Upper lobe of left lung (tissue), 6 donors: Measurements from ENCODE around the gene IGSF21. TPM values are rescaled to one million over a fixed set of nuclear protein-coding genes. Genes with fewer than 3 reads are reported as not detected.
A peak's percentile ranks its signal among the peaks of the same experiment; 100 is the strongest.

Experiments
- ATAC-seq, 2 donors: fragments of 200-7000 bp; cut with Tn5 transposase; one replicate each; pipeline ENCODE4 v1.9.1; 2022; ENCODE audit warnings: mild to moderate bottlenecking in 2 of 2, moderate library complexity in 2 of 2; ENCODE audit not compliant: low FRiP score in 2 of 2
- DNase-seq, 2 donors: peaks; one replicate each; pipeline ENCODE4 v3.0.0-alpha.2; 2019 to 2020
- H3K27ac ChIP-seq, 4 donors: fragments of 200-600 bp; sonication (generic); one replicate each; pipeline ENCODE4 v1.5.1; 2016 to 2019
- H3K27me3 ChIP-seq, 4 donors: fragments of 200-600 bp; sonication (generic); one replicate each; pipeline ENCODE4 v1.5.1; 2017 to 2019
- H3K36me3 ChIP-seq, 4 donors: fragments of 200-600 bp; sonication (generic); one replicate each; pipeline ENCODE4 v1.5.1; 2016 to 2019
- H3K4me1 ChIP-seq, 4 donors: fragments of 200-600 bp; sonication (generic); one replicate each; pipeline ENCODE4 v1.5.1; 2018 to 2019
- H3K4me3 ChIP-seq, 4 donors: fragments of 200-600 bp; sonication (generic); one replicate each; pipeline ENCODE4 v1.5.1; 2017 to 2019; ENCODE audit warnings: mild to moderate bottlenecking in 2 of 4, moderate library complexity in 1 of 4
- H3K9me3 ChIP-seq, 4 donors: fragments of 200-600 bp; sonication (generic); one replicate each; pipeline ENCODE4 v1.5.1; 2018 to 2019
- CTCF ChIP-seq, 6 experiments: fragments of 450-650 bp in 4 of 6; fragments of 200-600 bp in 2 of 6; sonication (generic) in 2 of 6; IDR thresholded peaks; one replicate each; pipeline ENCODE4 v1.5.1; 2016 to 2019; ENCODE audit warnings: antibody characterized with exemption in 6 of 6
- EP300 ChIP-seq, 4 donors: sonication (generic); formaldehyde crosslinking; IDR thresholded peaks; one replicate each; pipeline ENCODE4 v1.5.1; 2017; ENCODE audit warnings: antibody characterized with exemption in 4 of 4, control low read depth in 2 of 4
- POLR2A ChIP-seq, 4 donors: fragments of 450-650 bp; IDR thresholded peaks; one replicate each; pipeline ENCODE4 v1.5.1; 2016 to 2017; ENCODE audit warnings: antibody characterized with exemption in 4 of 4, mild to moderate bottlenecking in 2 of 4
- POLR2AphosphoS5 ChIP-seq, 2 donors: sonication (generic); formaldehyde crosslinking; IDR thresholded peaks; one replicate each; pipeline ENCODE4 v1.5.1; 2017; ENCODE audit warnings: antibody characterized with exemption in 2 of 2
- WGBS, 2 donors: methylation state at CpG; one replicate each; pipeline ENCODE4 v1.1.5; 2017 to 2018; 5-methylcytosine and 5-hydroxymethylcytosine counted together
- total RNA-seq, 6 donors: library from RNA; depleted of rRNA in 4 of 6; stranded (reverse); fragments of >200 nt in 4 of 6; gene quantifications; one replicate each; pipeline versions ENCODE4 v1.1.0 to v1.2.1, GENCODE V29; 2016 to 2021
- donor health status: DM: no; HTN: no; CAD: no; lungs with moderate emphysema.
- donor health status: DM: no; HTN: yes; CAD: no; lungs with severe emphysema.

IGSF21 gene
- total RNA-seq, 6 donors from 2014 or later: 1.1 to 2.9 (median 2.0) TPM; not detected in 1

GRCh38 chr1:18299441-18300338 lies 192.1 kb downstream of the IGSF21 start:
- Histone ChIP-seq H3K4me1 (no peaks in the 10 kb centered on the region), H3K36me3 (no peaks in the 10 kb centered on the region), H3K9me3 (no peaks in the 10 kb centered on the region), H3K27ac (no peak overlapping the region), H3K4me3 (no peak overlapping the region), H3K27me3 (peaks cover 0 to 3% (median 0%) of the 10 kb centered on the region in 4 donors)
- ATAC-seq (peak in 1 of 2 donors; percentile 59), DNase-seq (no peak)
- 52 to 61% methylated on average over 7 of the region's 7 CpGs for WGBS, 2 donors
- TF ChIP-seq CTCF (IDR thresholded peaks at IDR 0.05) (peak; percentile 26 to 75 (median 57)), POLR2AphosphoS5 (IDR thresholded peaks at IDR 0.05) (no peak)

DNA sequence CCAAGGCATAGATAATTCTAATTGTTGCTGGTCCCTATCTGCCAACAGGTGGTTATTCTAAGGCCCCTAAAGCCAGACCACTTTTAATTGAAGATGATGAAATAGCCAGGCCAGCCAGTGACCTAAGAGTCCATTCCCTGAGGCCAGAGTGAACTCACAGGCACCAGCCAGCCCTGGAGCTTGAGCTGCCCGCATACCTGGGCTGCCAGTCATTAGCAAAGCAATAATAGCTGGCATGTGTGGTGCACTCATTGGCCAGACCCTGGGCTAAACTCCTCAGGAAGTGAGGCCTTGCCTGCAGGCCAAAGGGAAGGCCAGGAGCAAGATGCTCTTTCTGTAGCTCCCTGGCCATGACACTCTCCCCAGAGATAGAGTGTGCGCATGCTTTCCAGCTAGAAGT lies 192.8 kb downstream of the IGSF21 start:
- H3K27me3 ChIP-seq: peaks cover 0 to 3% (median 0%) of the 10 kb centered on the region in 4 donors
- 74 to 100% methylated on average over 1 to 2 of the region's 2 CpGs for WGBS, 2 donors

DNA sequence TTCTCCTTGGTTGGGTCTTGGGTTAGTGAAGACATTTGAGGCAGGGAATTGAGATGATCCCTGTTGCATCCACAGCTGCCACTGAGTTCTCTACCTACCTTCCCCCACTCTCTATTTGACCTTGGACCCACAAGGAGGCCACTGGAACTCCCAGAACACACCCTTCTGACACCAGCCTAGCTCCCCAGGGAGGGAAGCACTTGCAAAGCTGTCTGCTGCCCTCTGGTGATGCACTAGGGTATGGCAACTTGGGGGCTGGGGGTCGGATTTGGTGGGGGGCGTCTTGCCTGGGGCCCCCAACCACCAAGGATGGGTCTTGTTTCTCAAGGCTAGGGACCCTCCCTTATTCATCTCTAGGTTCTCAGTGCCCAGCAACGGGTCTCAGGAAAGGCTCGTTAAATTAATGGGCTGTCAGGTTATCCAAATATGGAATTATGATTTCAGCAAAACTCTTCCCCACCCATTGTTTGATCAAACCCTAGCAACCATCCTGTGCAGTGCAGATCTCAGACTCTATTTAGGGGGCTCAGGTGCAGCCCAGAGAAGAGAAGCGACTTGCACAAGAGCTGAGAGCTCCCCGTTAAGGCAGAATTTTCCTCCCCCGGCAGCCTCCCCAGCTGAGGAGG lies 195.3 kb downstream of the IGSF21 start:
- DNase-seq (no peak), ATAC-seq (no peak)
- Histone ChIP-seq H3K27ac (no peak overlapping the region), H3K4me3 (no peak overlapping the region), H3K27me3 (peaks cover 0 to 3% (median 0%) of the 10 kb centered on the region in 4 donors), H3K4me1 (no peaks in the 10 kb centered on the region), H3K36me3 (no peaks in the 10 kb centered on the region), H3K9me3 (no peaks in the 10 kb centered on the region)
- TF ChIP-seq CTCF (IDR thresholded peaks at IDR 0.05) (peak in 1 of 6 experiments; percentile 11), EP300 (IDR thresholded peaks at IDR 0.05) (no peak)
- 55 to 70% methylated on average over 5 to 7 of the region's 7 CpGs for WGBS, 2 donors

More for the DNA sequence above, 192.8 kb downstream of the IGSF21 start:
- Histone ChIP-seq H3K36me3 (no peaks in the 10 kb centered on the region), H3K4me3 (no peak overlapping the region), H3K27ac (no peak overlapping the region), H3K9me3 (no peaks in the 10 kb centered on the region), H3K4me1 (no peaks in the 10 kb centered on the region)
- ATAC-seq (no peak), DNase-seq (no peak)
- TF ChIP-seq POLR2A (IDR thresholded peaks at IDR 0.05) (no peak), CTCF (IDR thresholded peaks at IDR 0.05) (no peak), EP300 (IDR thresholded peaks at IDR 0.05) (no peak), POLR2AphosphoS5 (IDR thresholded peaks at IDR 0.05) (no peak)

DNA sequence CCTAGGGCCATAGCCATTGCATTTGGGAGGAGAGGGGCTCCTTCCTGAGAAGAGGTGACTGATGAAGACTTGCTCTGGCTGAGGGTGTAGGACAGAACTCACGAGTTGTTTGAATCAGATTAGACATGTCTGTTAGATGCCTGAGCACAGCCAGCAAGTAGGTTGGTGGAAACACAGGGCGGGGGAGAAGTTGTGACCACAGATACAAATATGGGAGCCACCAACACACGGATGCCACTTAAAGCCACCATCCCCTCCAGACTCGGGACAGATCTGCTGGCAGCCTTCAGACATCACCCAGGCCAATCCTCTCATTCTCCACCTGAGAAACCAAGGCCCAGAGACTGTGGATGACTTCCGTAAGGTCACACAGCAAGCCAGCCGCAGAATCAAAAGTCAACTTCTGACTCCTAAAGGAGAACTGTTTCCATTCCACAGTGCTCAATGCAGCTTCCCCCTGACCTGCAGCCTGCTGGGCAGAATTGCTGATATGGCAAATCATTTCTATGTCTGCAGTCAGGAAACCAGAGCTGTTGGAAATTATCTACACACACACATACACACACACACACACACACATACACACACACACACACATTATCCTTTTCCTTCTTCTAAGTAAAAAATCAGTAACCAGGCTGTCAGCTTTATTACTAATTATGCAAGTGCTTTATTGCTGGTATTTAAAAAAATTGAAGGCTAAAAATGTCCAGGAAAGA lies 196.7 kb downstream of the IGSF21 start:
- no peak for TF ChIP-seq CTCF (IDR thresholded peaks at IDR 0.05)
- no peak for TF ChIP-seq POLR2AphosphoS5 (IDR thresholded peaks at IDR 0.05)
- TF ChIP-seq EP300 (IDR thresholded peaks at IDR 0.05): no peak
- TF ChIP-seq POLR2A (IDR thresholded peaks at IDR 0.05): no peak
- WGBS, 2 donors: 73 to 87% methylated on average over 6 of the region's 6 CpGs
- no peak for ATAC-seq
- H3K4me1 ChIP-seq: no peaks in the 10 kb centered on the region
- no peak overlapping the region for H3K4me3 ChIP-seq
- H3K36me3 ChIP-seq: no peaks in the 10 kb centered on the region
- DNase-seq: no peak
- H3K27ac ChIP-seq: no peak overlapping the region
- H3K27me3 ChIP-seq: no peaks in the 10 kb centered on the region
- no peaks in the 10 kb centered on the region for H3K9me3 ChIP-seq
